UCSD-AML1 (cell line): ENCODE measurements around the gene DGAT2L6.
A peak's percentile ranks its signal among the peaks of the same experiment; 100 is the strongest.
"Not testable (repeated sequence)": the region's sequence is repeated elsewhere in the genome, so short reads cannot be mapped to it uniquely, and the experiment has no call there.

Experiments
- DNase-seq: peaks from one replicate; lab custom pipeline; 2025; ENCODE audit not compliant: unreplicated experiment; lab: John Stamatoyannopoulos, UW

Gene DGAT2L6

GRCh38 chrX:70196961-70197720 is 19.9 kb downstream of the DGAT2L6 start:
- DNase-seq, result peak; percentile 25

- no peak for DNase-seq
Measured at GRCh38 chrX:70201732-70202131, 24.4 kb downstream of the DGAT2L6 start.

GRCh38 chrX:70208479-70208878 is 31.2 kb downstream of the DGAT2L6 start:
- DNase-seq, result no peak

- DNase-seq, result not testable (repeated sequence)
Measured at GRCh38 chrX:70209570-70209969, 32.3 kb downstream of the DGAT2L6 start.

- no peak for DNase-seq
Measured at GRCh38 chrX:70219938-70220764, 42.9 kb downstream of the DGAT2L6 start.

GRCh38 chrX:70226048-70226447 is 48.8 kb downstream of the DGAT2L6 start:
- no peak for DNase-seq

- no peak for DNase-seq
Measured at GRCh38 chrX:70226687-70227086, 49.4 kb downstream of the DGAT2L6 start.

GRCh38 chrX:70231666-70232065 is 54.4 kb downstream of the DGAT2L6 start:
- no peak for DNase-seq

GRCh38 chrX:70234355-70234754 is 57.1 kb downstream of the DGAT2L6 start, which contains the start of gene AWAT1:
Gene AWAT1 (plus strand): TSS chrX:70234655. CDS start chrX:70234696, 41 bp downstream.
- DNase-seq, result no peak

GRCh38 chrX:70240751-70241150 is 63.5 kb downstream of the DGAT2L6 start:
- no peak for DNase-seq

GRCh38 chrX:70241501-70241900 is 64.2 kb downstream of the DGAT2L6 start:
- no peak for DNase-seq

- not testable (repeated sequence) for DNase-seq
Measured at GRCh38 chrX:70243601-70244000, 66.3 kb downstream of the DGAT2L6 start.

GRCh38 chrX:70244881-70245280 is 67.6 kb downstream of the DGAT2L6 start:
- DNase-seq, result no peak

- DNase-seq, result no peak
Measured at GRCh38 chrX:70247252-70247651, 70.0 kb downstream of the DGAT2L6 start.

GRCh38 chrX:70252491-70252890 is 75.2 kb downstream of the DGAT2L6 start:
- no peak for DNase-seq

GRCh38 chrX:70253377-70254062 is 76.2 kb downstream of the DGAT2L6 start:
- DNase-seq, result no peak

- no peak for DNase-seq
Measured at GRCh38 chrX:70254063-70254400, 76.7 kb downstream of the DGAT2L6 start.

GRCh38 chrX:70254909-70255308 is 77.6 kb downstream of the DGAT2L6 start:
- no peak for DNase-seq
